Smooth muscle cell (in vitro differentiated cells): ENCODE data around the gene SOS2. TPM values are rescaled to one million over a fixed set of nuclear protein-coding genes. Genes with fewer than 3 reads are reported as not detected.

Experiments used
- DNase-seq: peaks from one replicate; lab custom pipeline; 2025; ENCODE audit not compliant: unreplicated experiment; lab: John Stamatoyannopoulos, UW
- H2AFZ ChIP-seq: fragments of 200-600 bp; sonication (generic); 2 replicates; pipeline ENCODE4 v1.6.0; 2016; ENCODE audit warnings: antibody characterized with exemption, low read depth, mild to moderate bottlenecking
- H3F3A ChIP-seq: fragments of 200-600 bp; sonication (generic); 2 replicates; pipeline ENCODE4 v1.6.0; 2017; ENCODE audit warnings: antibody characterized with exemption, low read depth
- H3K27ac ChIP-seq: fragments of 200-600 bp; sonication (generic); 2 replicates; pipeline ENCODE4 v1.5.1; 2016; ENCODE audit warnings: low read depth, mild to moderate bottlenecking
- H3K27me3 ChIP-seq: fragments of 200-600 bp; sonication (generic); 2 replicates; pipeline ENCODE4 v1.6.1; 2016; ENCODE audit warnings: low read depth, mild to moderate bottlenecking
- H3K36me3 ChIP-seq: fragments of 200-600 bp; sonication (generic); 2 replicates; pipeline ENCODE4 v1.5.1; 2016; ENCODE audit warnings: low read depth
- H3K4me1 ChIP-seq: fragments of 200-600 bp; sonication (generic); 2 replicates; pipeline ENCODE4 v1.5.1; 2016; ENCODE audit warnings: low read depth
- H3K4me2 ChIP-seq: fragments of 200-600 bp; sonication (generic); 2 replicates; pipeline ENCODE4 v1.6.0; 2016; ENCODE audit warnings: mild to moderate bottlenecking
- H3K4me3 ChIP-seq: fragments of 200-600 bp; sonication (generic); 2 replicates; pipeline ENCODE4 v1.5.1; 2016; ENCODE audit warnings: mild to moderate bottlenecking
- H3K79me2 ChIP-seq: fragments of 200-600 bp; sonication (generic); 2 replicates; pipeline ENCODE4 v1.6.0; 2016; ENCODE audit warnings: low read depth, mild to moderate bottlenecking
- H3K9ac ChIP-seq: fragments of 200-600 bp; sonication (generic); 2 replicates; pipeline ENCODE4 v1.6.0; 2016; ENCODE audit warnings: low read depth
- H3K9me3 ChIP-seq: fragments of 200-600 bp; sonication (generic); replicated peaks from 2 replicates; pipeline ENCODE4 v1.5.1; 2016; ENCODE audit warnings: low read depth
- H4K20me1 ChIP-seq: fragments of 200-600 bp; sonication (generic); 2 replicates; pipeline ENCODE4 v1.6.0; 2016; ENCODE audit warnings: low read depth
- WGBS: methylation state at CpG from one replicate; pipeline ENCODE4 v1.1.7; 2016; ENCODE audit warnings: low lambda C conversion rate; 5-methylcytosine and 5-hydroxymethylcytosine counted together
- polyA plus RNA-seq: library from polyadenylated mRNA; unstranded; fragments of >200 nt; fragmentation: Nextera tagmentation; extraction: Ambion mirVana; gene quantifications from 2 replicates; pipeline ENCODE4 v1.2.1, GENCODE V29; 2016
- total RNA-seq: library from RNA; depleted of rRNA; stranded (reverse); fragments of >200 nt; gene quantifications from 2 replicates; pipeline ENCODE4 v1.2.3, GENCODE V29; 2014
- TF ChIP-seq, protein P1 (sequence below): fragments of 200-600 bp; sonication (generic); IDR thresholded peaks from 2 replicates; pipeline ENCODE4 v1.5.1; 2017; ENCODE audit warnings: borderline replicate concordance, mild to moderate bottlenecking, antibody characterized with exemption; ENCODE audit not compliant: insufficient read depth, poor library complexity, severe bottlenecking

The SOS2 gene
- total and polyA plus RNA-seq, 2 experiments from 2014 or later = 16.0 to 37.5 TPM

DNA sequence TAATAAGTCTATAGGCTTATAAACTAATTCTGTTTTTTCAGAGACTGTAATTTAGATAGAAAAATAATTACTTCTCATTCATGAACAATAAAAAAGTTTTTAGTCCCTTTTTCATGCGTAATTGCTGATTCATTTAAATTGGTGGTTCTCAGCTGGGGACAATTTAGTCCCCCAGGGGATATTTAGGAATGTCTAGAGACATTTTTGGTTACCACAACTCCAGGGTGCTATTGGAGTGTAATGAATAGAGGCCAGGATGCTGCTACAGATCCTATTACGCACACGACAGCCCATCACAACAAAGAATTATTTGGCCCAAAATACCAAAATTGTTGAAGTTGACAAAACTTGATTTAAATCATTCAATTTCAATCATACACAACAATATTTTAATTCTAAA is 92.2 kb downstream of the SOS2 start:
- Histone ChIP-seq H3K4me3 (no peak overlapping the region), H3F3A (no peaks in the 10 kb centered on the region), H3K27ac (no peak overlapping the region), H2AFZ (no peak overlapping the region), H3K79me2 (no peaks in the 10 kb centered on the region), H3K4me1 (no peaks in the 10 kb centered on the region), H4K20me1 (no peaks in the 10 kb centered on the region), H3K27me3 (no peaks in the 10 kb centered on the region), H3K9ac (no peak overlapping the region), H3K9me3 (no peaks in the 10 kb centered on the region), H3K36me3 (no peaks in the 10 kb centered on the region), H3K4me2 (no peak overlapping the region)
- TF ChIP-seq, protein P1, sequence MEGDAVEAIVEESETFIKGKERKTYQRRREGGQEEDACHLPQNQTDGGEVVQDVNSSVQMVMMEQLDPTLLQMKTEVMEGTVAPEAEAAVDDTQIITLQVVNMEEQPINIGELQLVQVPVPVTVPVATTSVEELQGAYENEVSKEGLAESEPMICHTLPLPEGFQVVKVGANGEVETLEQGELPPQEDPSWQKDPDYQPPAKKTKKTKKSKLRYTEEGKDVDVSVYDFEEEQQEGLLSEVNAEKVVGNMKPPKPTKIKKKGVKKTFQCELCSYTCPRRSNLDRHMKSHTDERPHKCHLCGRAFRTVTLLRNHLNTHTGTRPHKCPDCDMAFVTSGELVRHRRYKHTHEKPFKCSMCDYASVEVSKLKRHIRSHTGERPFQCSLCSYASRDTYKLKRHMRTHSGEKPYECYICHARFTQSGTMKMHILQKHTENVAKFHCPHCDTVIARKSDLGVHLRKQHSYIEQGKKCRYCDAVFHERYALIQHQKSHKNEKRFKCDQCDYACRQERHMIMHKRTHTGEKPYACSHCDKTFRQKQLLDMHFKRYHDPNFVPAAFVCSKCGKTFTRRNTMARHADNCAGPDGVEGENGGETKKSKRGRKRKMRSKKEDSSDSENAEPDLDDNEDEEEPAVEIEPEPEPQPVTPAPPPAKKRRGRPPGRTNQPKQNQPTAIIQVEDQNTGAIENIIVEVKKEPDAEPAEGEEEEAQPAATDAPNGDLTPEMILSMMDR = no peak
- 93% methylated on average over 3 of the region's 3 CpGs for WGBS
- no peak for DNase-seq

DNA sequence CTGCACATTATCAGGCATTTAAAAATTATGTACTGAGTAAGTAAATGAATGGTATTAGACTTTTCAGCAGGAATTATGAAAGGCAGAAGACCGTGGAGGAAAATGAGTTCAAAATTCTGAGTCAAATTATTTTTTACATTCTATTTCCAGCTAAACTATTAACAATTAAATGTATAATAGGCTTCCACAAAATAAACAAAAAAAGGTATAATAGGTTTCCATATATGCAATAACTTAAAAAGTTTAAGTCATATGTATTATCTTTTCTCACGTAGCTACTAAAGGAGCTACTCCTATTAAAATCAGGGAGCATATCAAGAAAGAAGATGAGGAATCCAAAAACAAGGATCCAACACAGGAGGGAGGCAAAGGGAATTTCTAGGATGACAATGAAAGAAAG is 103.6 kb downstream of the SOS2 start:
- Histone ChIP-seq H3K9ac (no peak overlapping the region), H3K36me3 (peaks cover 15% of the 10 kb centered on the region), H3F3A (no peaks in the 10 kb centered on the region), H3K27ac (no peak overlapping the region), H3K4me3 (no peak overlapping the region), H2AFZ (no peak overlapping the region), H3K4me1 (no peaks in the 10 kb centered on the region), H4K20me1 (no peaks in the 10 kb centered on the region), H3K4me2 (no peak overlapping the region), H3K79me2 (no peaks in the 10 kb centered on the region), H3K9me3 (no peaks in the 10 kb centered on the region), H3K27me3 (no peaks in the 10 kb centered on the region)
- no peak for DNase-seq
- TF ChIP-seq, protein P1 = no peak
- 98% methylated on average over 2 of the region's 2 CpGs for WGBS

DNA sequence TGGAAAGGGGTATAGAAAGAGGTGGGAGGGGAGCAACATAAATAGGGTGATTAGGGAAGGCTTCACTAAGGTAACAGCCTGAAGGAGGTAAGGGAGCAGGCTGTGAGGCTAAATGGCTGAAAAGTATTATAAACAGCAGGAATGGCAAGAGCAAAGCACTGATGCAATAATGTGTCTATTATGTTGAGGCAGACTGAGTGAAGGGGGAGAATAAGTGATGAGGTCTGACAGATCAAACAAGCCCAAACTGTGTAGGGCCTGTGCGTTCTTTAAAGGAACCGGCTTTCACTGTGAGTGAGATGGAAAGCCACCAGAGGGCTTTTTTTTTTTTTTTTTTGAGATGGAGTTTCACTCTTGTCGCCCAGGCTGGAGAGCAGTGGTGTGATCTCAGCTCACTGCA is 108.3 kb downstream of the SOS2 start:
- no peaks in the 10 kb centered on the region for H3K27me3 ChIP-seq
- H3K9ac ChIP-seq = no peak overlapping the region
- peaks cover 15% of the 10 kb centered on the region for H3K36me3 ChIP-seq
- no peaks in the 10 kb centered on the region for H3K9me3 ChIP-seq
- WGBS = 93% methylated on average over 3 of the region's 3 CpGs
- TF ChIP-seq, protein P1 = no peak
- no peak for DNase-seq
- no peaks in the 10 kb centered on the region for H3K79me2 ChIP-seq
- H3K27ac ChIP-seq = no peak overlapping the region
- no peaks in the 10 kb centered on the region for H3K4me1 ChIP-seq
- peaks cover 9% of the 10 kb centered on the region for H3F3A ChIP-seq
- H4K20me1 ChIP-seq = no peaks in the 10 kb centered on the region
- no peak overlapping the region for H3K4me3 ChIP-seq
- no peak overlapping the region for H3K4me2 ChIP-seq
- no peak overlapping the region for H2AFZ ChIP-seq

DNA sequence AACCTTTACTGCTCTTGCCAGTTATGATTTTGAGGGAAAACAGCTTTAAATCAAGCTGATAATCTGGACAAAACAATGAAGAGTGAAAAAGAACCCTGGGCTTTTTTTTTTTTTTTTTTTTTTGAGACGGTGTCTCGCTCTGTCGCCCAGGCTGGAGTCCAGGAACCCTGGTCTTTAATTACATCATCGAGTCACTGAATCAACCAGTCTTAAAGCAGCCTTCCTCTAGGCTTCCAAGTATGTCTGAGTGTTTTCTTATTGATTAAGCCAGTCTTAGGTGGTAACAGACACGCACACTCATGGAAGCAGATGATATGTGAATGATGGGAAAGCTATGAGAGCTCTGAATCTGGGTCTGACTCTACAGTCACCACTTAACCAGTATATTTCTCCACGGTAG is 109.1 kb downstream of the SOS2 start:
- H3K27me3 ChIP-seq = no peaks in the 10 kb centered on the region
- H3K36me3 ChIP-seq = peaks cover 12% of the 10 kb centered on the region
- 97% methylated on average over 6 of the region's 6 CpGs for WGBS
- H4K20me1 ChIP-seq = no peaks in the 10 kb centered on the region
- TF ChIP-seq, protein P1 = no peak
- no peak overlapping the region for H3K9ac ChIP-seq
- no peak for DNase-seq
- H3K4me1 ChIP-seq = no peaks in the 10 kb centered on the region
- peaks cover 9% of the 10 kb centered on the region for H3F3A ChIP-seq
- H3K4me2 ChIP-seq = no peak overlapping the region
- no peak overlapping the region for H3K27ac ChIP-seq
- no peak overlapping the region for H2AFZ ChIP-seq
- no peak overlapping the region for H3K4me3 ChIP-seq
- no peaks in the 10 kb centered on the region for H3K79me2 ChIP-seq
- no peaks in the 10 kb centered on the region for H3K9me3 ChIP-seq
